ENCODE data around the gene LHFPL5.

Gene LHFPL5

GRCh38 chr6:35857853-35858252 is 52.7 kb downstream of the LHFPL5 start:
- no peak for DNase-seq

- no peak for DNase-seq
Observed at GRCh38 chr6:35859367-35859766, 54.2 kb downstream of the LHFPL5 start.

Data from CD4-positive, alpha-beta T cell treated with Interleukin-6 for 4 hours (primary cell).